GM23338 (cell line): ENCODE measurements around the gene ZNF219. TPM values are rescaled to one million over a fixed set of nuclear protein-coding genes. Genes with fewer than 3 reads are reported as not detected.

Experiments used
- ATAC-seq: fragments of 200-7000 bp; cut with Tn5 transposase; 3 replicates; pipeline ENCODE4 v1.9.1; 2020
- DNase-seq: peaks from one replicate; pipeline ENCODE4 v3.0.0-alpha.2; 2015; ENCODE audit warnings: low spot score
- H2AFZ ChIP-seq: fragments of 200-600 bp; sonication (generic); 2 replicates; pipeline ENCODE4 v1.8.0; 2016; ENCODE audit warnings: antibody characterized with exemption, mild to moderate bottlenecking, moderate library complexity
- H3F3A ChIP-seq: fragments of 200-600 bp; sonication (generic); replicated peaks from 2 replicates; pipeline ENCODE4 v1.8.0; 2017; ENCODE audit warnings: antibody characterized with exemption, mixed run types, low read depth
- H3K27ac ChIP-seq: fragments of 200-600 bp; sonication (generic); 2 replicates; pipeline ENCODE4 v1.6.1; 2016; ENCODE audit warnings: low read depth
- H3K27me3 ChIP-seq: fragments of 200-600 bp; sonication (generic); 2 replicates; pipeline ENCODE4 v1.8.0; 2016; ENCODE audit warnings: mild to moderate bottlenecking, mixed run types, moderate library complexity; ENCODE audit not compliant: insufficient read depth
- H3K36me3 ChIP-seq: fragments of 200-600 bp; sonication (generic); 2 replicates; pipeline ENCODE4 v1.8.0; 2016; ENCODE audit warnings: mild to moderate bottlenecking; ENCODE audit not compliant: insufficient read depth
- H3K4me1 ChIP-seq: fragments of 200-600 bp; sonication (generic); 2 replicates; pipeline ENCODE4 v1.8.0; 2016; ENCODE audit warnings: mild to moderate bottlenecking, moderate library complexity; ENCODE audit not compliant: insufficient read depth
- H3K4me2 ChIP-seq: fragments of 200-600 bp; sonication (generic); 2 replicates; pipeline ENCODE4 v1.7.1; 2017; ENCODE audit warnings: mixed run types
- H3K4me3 ChIP-seq: fragments of 200-600 bp; sonication (generic); 2 replicates; pipeline ENCODE4 v1.6.1; 2016; ENCODE audit warnings: mixed run types
- H3K79me2 ChIP-seq: fragments of 200-600 bp; sonication (generic); replicated peaks from 2 replicates; pipeline ENCODE4 v1.8.0; 2017; ENCODE audit warnings: mild to moderate bottlenecking; ENCODE audit not compliant: insufficient read depth
- H3K9me2 ChIP-seq: fragments of 200-600 bp; sonication (generic); 2 replicates; pipeline ENCODE4 v1.8.0; 2017; ENCODE audit not compliant: insufficient read depth
- H4K20me1 ChIP-seq: fragments of 200-600 bp; sonication (generic); replicated peaks from 2 replicates; pipeline ENCODE4 v1.8.0; 2017; ENCODE audit warnings: mild to moderate bottlenecking; ENCODE audit not compliant: insufficient read depth
- H3K27ac Mint-ChIP-seq: 2 replicates; pipeline ENCODE4 v1.8.0; 2020; ENCODE audit warnings: inconsistent platforms, mild to moderate bottlenecking, moderate library complexity, mixed read lengths
- H3K27me3 Mint-ChIP-seq: 3 replicates; pipeline ENCODE4 v1.8.0; 2022; ENCODE audit warnings: low read depth, mild to moderate bottlenecking, moderate library complexity, mixed read lengths, inconsistent platforms; ENCODE audit not compliant: insufficient read depth, poor library complexity
- H3K36me3 Mint-ChIP-seq: 3 replicates; pipeline ENCODE4 v1.8.0; 2021; ENCODE audit warnings: low read depth, mild to moderate bottlenecking, inconsistent platforms, moderate library complexity, mixed read lengths
- H3K4me1 Mint-ChIP-seq: 3 replicates; pipeline ENCODE4 v1.8.0; 2020; ENCODE audit warnings: mild to moderate bottlenecking, inconsistent platforms, mixed read lengths
- H3K4me3 Mint-ChIP-seq: 3 replicates; pipeline ENCODE4 v1.8.0; 2021; ENCODE audit warnings: moderate library complexity, mild to moderate bottlenecking, inconsistent platforms, mixed read lengths
- H3K9me3 Mint-ChIP-seq: 3 replicates; pipeline ENCODE4 v1.8.0; 2020; ENCODE audit warnings: moderate library complexity, mild to moderate bottlenecking, inconsistent platforms, mixed read lengths
- CREB1 ChIP-seq: fragments of 250-450 bp; sonication (Bioruptor Pico); IDR thresholded peaks from 2 replicates; pipeline ENCODE4 v1.5.0; 2020; ENCODE audit warnings: low read depth, mild to moderate bottlenecking, moderate library complexity
- EZH2 ChIP-seq: fragments of 200-600 bp; sonication (generic); IDR thresholded peaks from one replicate; pipeline ENCODE4 v1.8.0; 2017; ENCODE audit warnings: antibody characterized with exemption, mild to moderate bottlenecking, low read depth; ENCODE audit not compliant: unreplicated experiment
- EZH2phosphoT487 ChIP-seq: fragments of 200-600 bp; sonication (generic); IDR thresholded peaks from one replicate; pipeline ENCODE4 v1.8.1; 2018; ENCODE audit warnings: antibody characterized with exemption; ENCODE audit not compliant: unreplicated experiment
- JUNB ChIP-seq: IDR thresholded peaks from one replicate; pipeline ENCODE4 v1.6.1; 2016; ENCODE audit warnings: antibody characterized with exemption; ENCODE audit not compliant: unreplicated experiment
- NANOG ChIP-seq: IDR thresholded peaks from 2 replicates; pipeline ENCODE4 v1.6.1; 2016; ENCODE audit warnings: antibody characterized with exemption, borderline replicate concordance
- POLR2AphosphoS5 ChIP-seq: IDR thresholded peaks from 2 replicates; pipeline ENCODE4 v1.6.1; 2016; ENCODE audit warnings: antibody characterized with exemption, low read depth
- REST ChIP-seq: IDR thresholded peaks from one replicate; pipeline ENCODE4 v1.6.1; 2018; ENCODE audit warnings: antibody characterized with exemption; ENCODE audit not compliant: unreplicated experiment
- STAT1 ChIP-seq: IDR thresholded peaks from one replicate; pipeline ENCODE4 v1.6.1; 2016; ENCODE audit warnings: antibody characterized with exemption; ENCODE audit not compliant: unreplicated experiment
- ZNF114 ChIP-seq: fragments of 250-450 bp; sonication (Bioruptor Pico); IDR thresholded peaks from 2 replicates; pipeline ENCODE4 v1.5.0; 2020; ENCODE audit warnings: mild to moderate bottlenecking, moderate library complexity
- ZNF331 ChIP-seq: fragments of 250-450 bp; sonication (Bioruptor Pico); IDR thresholded peaks from 2 replicates; pipeline ENCODE4 v1.5.0; 2020; ENCODE audit warnings: low read depth, mild to moderate bottlenecking, moderate library complexity
- polyA plus RNA-seq: library from polyadenylated mRNA; unstranded; fragments of >200 nt; fragmentation: Nextera tagmentation; extraction: Ambion mirVana; gene quantifications from 2 replicates; pipeline ENCODE4 v1.2.1, GENCODE V29; 2016
- total RNA-seq: library from RNA; depleted of rRNA; stranded (reverse); fragments of >200 nt; shearing (Covaris generic); gene quantifications from 2 replicates; pipeline ENCODE4 v1.2.3, GENCODE V29; 2014
- TF ChIP-seq, protein P1 (sequence below): IDR thresholded peaks from 2 replicates; pipeline ENCODE4 v1.6.1; 2016; ENCODE audit warnings: antibody characterized with exemption
- TF ChIP-seq, protein P2 (sequence below): fragments of 250-450 bp; sonication (Bioruptor Pico); IDR thresholded peaks from 2 replicates; pipeline ENCODE4 v1.5.0; 2020; ENCODE audit warnings: mild to moderate bottlenecking, moderate library complexity
- TF ChIP-seq, protein P3 (sequence below), 2 experiments: fragments of 200-600 bp in 1 of 2; sonication (generic) in 1 of 2; conservative IDR thresholded peaks; 2 replicates each; pipeline versions ENCODE4 v1.5.1 to v1.6.1; 2016 to 2017; ENCODE audit warnings: antibody characterized with exemption in 2 of 2, low read depth in 2 of 2, mild to moderate bottlenecking in 2 of 2, moderate library complexity in 1 of 2

The ZNF219 gene
- total and polyA plus RNA-seq, 2 experiments from 2014 or later = 37.7 to 153 TPM

DNA sequence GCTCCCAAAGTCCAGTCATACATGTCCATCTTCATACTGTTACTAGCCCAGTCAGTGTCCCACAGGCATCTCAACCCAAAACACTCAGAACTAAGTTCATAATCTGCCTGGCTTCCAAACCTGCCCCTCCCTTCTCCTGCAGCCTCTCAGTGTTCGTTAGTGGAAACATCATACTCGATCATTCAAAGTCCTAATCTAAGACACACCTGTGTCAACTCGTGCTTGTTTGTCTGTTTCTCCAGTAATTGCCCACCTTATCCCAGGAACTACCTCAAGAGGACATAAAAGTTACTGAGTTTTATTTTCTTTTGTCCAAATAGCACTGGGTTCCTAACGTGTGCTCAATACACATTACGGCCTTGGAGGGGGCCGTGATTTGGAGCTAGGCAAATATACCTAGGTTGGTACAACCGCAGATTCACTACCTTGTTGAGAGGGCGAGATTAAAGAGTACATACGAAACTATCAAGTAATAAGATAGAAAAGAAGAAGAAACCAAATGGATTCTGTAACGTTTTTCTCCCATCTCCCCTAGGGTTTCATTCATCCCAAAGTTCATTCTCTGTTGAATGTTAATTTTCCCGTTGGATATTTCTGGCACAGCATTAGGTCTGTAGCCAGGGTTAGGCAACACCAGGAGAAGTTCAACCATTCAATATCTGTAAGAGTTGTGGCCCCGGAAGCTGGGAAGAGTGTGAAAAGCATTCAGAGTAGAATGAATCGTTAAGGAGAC is 37.7 kb downstream of the ZNF219 start:
- Mint-ChIP-seq H3K9me3 (no peaks in the 10 kb centered on the region), H3K36me3 (no peaks in the 10 kb centered on the region), H3K27me3 (peaks cover 5% of the 10 kb centered on the region), H3K4me1 (peaks cover 10% of the 10 kb centered on the region), H3K27ac (no peak overlapping the region), H3K4me3 (no peak overlapping the region)
- no peak overlapping the region for H2AFZ ChIP-seq
- no peak overlapping the region for H3K27ac ChIP-seq
- no peaks in the 10 kb centered on the region for H3F3A ChIP-seq
- H3K4me3 ChIP-seq = no peak overlapping the region
- DNase-seq (no peak), ATAC-seq (no peak)
- H3K36me3 ChIP-seq = no peaks in the 10 kb centered on the region
- no peak for TF ChIP-seq CREB1
- TF ChIP-seq STAT1 = no peak
- TF ChIP-seq EZH2 = no peak
- no peak for TF ChIP-seq NANOG
- TF ChIP-seq REST = no peak
- TF ChIP-seq, protein P1, sequence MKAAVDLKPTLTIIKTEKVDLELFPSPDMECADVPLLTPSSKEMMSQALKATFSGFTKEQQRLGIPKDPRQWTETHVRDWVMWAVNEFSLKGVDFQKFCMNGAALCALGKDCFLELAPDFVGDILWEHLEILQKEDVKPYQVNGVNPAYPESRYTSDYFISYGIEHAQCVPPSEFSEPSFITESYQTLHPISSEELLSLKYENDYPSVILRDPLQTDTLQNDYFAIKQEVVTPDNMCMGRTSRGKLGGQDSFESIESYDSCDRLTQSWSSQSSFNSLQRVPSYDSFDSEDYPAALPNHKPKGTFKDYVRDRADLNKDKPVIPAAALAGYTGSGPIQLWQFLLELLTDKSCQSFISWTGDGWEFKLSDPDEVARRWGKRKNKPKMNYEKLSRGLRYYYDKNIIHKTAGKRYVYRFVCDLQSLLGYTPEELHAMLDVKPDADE = no peak
- TF ChIP-seq POLR2AphosphoS5 = no peak
- TF ChIP-seq ZNF331 = no peak
- TF ChIP-seq ZNF114 = no peak
- TF ChIP-seq, protein P2, sequence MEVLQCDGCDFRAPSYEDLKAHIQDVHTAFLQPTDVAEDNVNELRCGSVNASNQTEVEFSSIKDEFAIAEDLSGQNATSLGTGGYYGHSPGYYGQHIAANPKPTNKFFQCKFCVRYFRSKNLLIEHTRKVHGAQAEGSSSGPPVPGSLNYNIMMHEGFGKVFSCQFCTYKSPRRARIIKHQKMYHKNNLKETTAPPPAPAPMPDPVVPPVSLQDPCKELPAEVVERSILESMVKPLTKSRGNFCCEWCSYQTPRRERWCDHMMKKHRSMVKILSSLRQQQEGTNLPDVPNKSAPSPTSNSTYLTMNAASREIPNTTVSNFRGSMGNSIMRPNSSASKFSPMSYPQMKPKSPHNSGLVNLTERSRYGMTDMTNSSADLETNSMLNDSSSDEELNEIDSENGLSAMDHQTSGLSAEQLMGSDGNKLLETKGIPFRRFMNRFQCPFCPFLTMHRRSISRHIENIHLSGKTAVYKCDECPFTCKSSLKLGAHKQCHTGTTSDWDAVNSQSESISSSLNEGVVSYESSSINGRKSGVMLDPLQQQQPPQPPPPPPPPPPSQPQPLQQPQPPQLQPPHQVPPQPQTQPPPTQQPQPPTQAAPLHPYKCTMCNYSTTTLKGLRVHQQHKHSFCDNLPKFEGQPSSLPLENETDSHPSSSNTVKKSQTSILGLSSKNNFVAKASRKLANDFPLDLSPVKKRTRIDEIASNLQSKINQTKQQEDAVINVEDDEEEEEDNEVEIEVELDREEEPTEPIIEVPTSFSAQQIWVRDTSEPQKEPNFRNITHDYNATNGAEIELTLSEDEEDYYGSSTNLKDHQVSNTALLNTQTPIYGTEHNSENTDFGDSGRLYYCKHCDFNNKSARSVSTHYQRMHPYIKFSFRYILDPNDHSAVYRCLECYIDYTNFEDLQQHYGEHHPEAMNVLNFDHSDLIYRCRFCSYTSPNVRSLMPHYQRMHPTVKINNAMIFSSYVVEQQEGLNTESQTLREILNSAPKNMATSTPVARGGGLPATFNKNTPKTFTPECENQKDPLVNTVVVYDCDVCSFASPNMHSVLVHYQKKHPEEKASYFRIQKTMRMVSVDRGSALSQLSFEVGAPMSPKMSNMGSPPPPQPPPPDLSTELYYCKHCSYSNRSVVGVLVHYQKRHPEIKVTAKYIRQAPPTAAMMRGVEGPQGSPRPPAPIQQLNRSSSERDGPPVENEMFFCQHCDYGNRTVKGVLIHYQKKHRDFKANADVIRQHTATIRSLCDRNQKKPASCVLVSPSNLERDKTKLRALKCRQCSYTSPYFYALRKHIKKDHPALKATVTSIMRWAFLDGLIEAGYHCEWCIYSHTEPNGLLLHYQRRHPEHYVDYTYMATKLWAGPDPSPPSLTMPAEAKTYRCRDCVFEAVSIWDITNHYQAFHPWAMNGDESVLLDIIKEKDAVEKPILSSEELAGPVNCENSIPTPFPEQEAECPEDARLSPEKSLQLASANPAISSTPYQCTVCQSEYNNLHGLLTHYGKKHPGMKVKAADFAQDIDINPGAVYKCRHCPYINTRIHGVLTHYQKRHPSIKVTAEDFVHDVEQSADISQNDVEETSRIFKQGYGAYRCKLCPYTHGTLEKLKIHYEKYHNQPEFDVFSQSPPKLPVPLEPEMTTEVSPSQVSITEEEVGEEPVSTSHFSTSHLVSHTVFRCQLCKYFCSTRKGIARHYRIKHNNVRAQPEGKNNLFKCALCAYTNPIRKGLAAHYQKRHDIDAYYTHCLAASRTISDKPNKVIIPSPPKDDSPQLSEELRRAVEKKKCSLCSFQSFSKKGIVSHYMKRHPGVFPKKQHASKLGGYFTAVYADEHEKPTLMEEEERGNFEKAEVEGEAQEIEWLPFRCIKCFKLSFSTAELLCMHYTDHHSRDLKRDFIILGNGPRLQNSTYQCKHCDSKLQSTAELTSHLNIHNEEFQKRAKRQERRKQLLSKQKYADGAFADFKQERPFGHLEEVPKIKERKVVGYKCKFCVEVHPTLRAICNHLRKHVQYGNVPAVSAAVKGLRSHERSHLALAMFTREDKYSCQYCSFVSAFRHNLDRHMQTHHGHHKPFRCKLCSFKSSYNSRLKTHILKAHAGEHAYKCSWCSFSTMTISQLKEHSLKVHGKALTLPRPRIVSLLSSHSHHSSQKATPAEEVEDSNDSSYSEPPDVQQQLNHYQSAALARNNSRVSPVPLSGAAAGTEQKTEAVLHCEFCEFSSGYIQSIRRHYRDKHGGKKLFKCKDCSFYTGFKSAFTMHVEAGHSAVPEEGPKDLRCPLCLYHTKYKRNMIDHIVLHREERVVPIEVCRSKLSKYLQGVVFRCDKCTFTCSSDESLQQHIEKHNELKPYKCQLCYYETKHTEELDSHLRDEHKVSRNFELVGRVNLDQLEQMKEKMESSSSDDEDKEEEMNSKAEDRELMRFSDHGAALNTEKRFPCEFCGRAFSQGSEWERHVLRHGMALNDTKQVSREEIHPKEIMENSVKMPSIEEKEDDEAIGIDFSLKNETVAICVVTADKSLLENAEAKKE (CRISPR knock-in tag) = no peak
- no peak for TF ChIP-seq EZH2phosphoT487
- TF ChIP-seq JUNB = no peak
- TF ChIP-seq, protein P3, sequence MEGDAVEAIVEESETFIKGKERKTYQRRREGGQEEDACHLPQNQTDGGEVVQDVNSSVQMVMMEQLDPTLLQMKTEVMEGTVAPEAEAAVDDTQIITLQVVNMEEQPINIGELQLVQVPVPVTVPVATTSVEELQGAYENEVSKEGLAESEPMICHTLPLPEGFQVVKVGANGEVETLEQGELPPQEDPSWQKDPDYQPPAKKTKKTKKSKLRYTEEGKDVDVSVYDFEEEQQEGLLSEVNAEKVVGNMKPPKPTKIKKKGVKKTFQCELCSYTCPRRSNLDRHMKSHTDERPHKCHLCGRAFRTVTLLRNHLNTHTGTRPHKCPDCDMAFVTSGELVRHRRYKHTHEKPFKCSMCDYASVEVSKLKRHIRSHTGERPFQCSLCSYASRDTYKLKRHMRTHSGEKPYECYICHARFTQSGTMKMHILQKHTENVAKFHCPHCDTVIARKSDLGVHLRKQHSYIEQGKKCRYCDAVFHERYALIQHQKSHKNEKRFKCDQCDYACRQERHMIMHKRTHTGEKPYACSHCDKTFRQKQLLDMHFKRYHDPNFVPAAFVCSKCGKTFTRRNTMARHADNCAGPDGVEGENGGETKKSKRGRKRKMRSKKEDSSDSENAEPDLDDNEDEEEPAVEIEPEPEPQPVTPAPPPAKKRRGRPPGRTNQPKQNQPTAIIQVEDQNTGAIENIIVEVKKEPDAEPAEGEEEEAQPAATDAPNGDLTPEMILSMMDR (conservative IDR thresholded peaks at IDR 0.05; ENCODE audit: low read depth in 2 of 2) = no peak
- no peaks in the 10 kb centered on the region for H3K9me2 ChIP-seq
- no peaks in the 10 kb centered on the region for H3K79me2 ChIP-seq
- H3K4me1 ChIP-seq = peaks cover under 1% of the 10 kb centered on the region; the same call in 1 of the 2 replicates
- H3K27me3 ChIP-seq = no peaks in the 10 kb centered on the region
- H4K20me1 ChIP-seq = no peaks in the 10 kb centered on the region
- H3K4me2 ChIP-seq = no peak overlapping the region
